ENCODE data around the gene RBM43.

GRCh38 chr2:151297882-151298281 lies 36.2 kb upstream of the RBM43 start:
- TF ChIP-seq GATA2 (IDR thresholded peaks at IDR 0.05; ENCODE audit: low read depth, low read length) (no peak), GATA3 (IDR thresholded peaks at IDR 0.05; ENCODE audit: low read depth, low read length) (no peak)

Measured in SH-SY5Y (cell line).